A549 (cell line): ENCODE data around the gene VAMP3. TPM values are rescaled to one million over a fixed set of nuclear protein-coding genes. Genes with fewer than 3 reads are reported as not detected.
"Not testable (repeated sequence)": the region's sequence is repeated elsewhere in the genome, so short reads cannot be mapped to it uniquely, and the experiment has no call there.

Source experiments
- ATAC-seq, 2 experiments: fragments of 200-7000 bp in 1 of 2; fragments of >200 bp in 1 of 2; cut with Nextera tagmentation in 1 of 2; cut with Tn5 transposase in 1 of 2; 3 replicates each; pipeline versions ENCODE4 v1.8.0 to v1.9.1; 2018 to 2020; ENCODE audit warnings: mild to moderate bottlenecking in 1 of 2, moderate library complexity in 1 of 2
- CTCF ChIA-PET: fragments of 300-600 bp; sonication (Branson Sonifier 250); formaldehyde crosslinking; extraction: SDS; loops from one replicate; lab custom pipeline; 2021; ENCODE audit warnings: antibody characterized with exemption, inconsistent platforms; lab: Yijun Ruan, JAX
- POLR2A ChIA-PET: fragments of 350-600 bp; formaldehyde crosslinking; extraction: SDS; loops from one replicate; lab custom pipeline; 2021; ENCODE audit warnings: antibody characterized with exemption, inconsistent platforms; lab: Yijun Ruan, JAX
- DNase-seq, 2 experiments: peaks; one replicate each; pipeline versions ENCODE4 v3.0.0 to v3.0.0-alpha.2; 2011 to 2016; ENCODE audit warnings: low read depth in 1 of 2, low spot score in 1 of 2
- FAIRE-seq: peaks from 2 replicates; lab custom pipeline; 2011; peaks lifted over from hg19 to GRCh38; lab: Jason Lieb, UNC
- H3K27ac ChIP-seq, 2 experiments: fragments of >200 bp; sonication (Bioruptor Twin); formaldehyde crosslinking; 3 replicates each; pipeline ENCODE4 v1.5.1; 2016 to 2017
- H3K4me1 ChIP-seq: fragments of >200 bp; sonication (Bioruptor Twin); formaldehyde crosslinking; 3 replicates; pipeline ENCODE4 v1.6.1; 2016
- H3K4me2 ChIP-seq: fragments of >200 bp; sonication (Bioruptor Twin); formaldehyde crosslinking; 3 replicates; pipeline ENCODE4 v1.6.1; 2016
- H3K4me3 ChIP-seq: fragments of >200 bp; sonication (Bioruptor Twin); formaldehyde crosslinking; 3 replicates; pipeline ENCODE4 v1.5.1; 2016
- H3K9me3 ChIP-seq: fragments of >200 bp; sonication (Bioruptor Twin); formaldehyde crosslinking; 3 replicates; pipeline ENCODE4 v1.6.1; 2016
- BCL3 ChIP-seq: fragments of >200 bp; sonication (Bioruptor Twin); formaldehyde crosslinking; IDR thresholded peaks from 3 replicates; pipeline ENCODE4 v1.6.1; 2016
- CHD2 ChIP-seq: fragments of 150-350 bp; IDR thresholded peaks from 2 replicates; pipeline ENCODE4 v1.6.1; 2014; ENCODE audit warnings: low read length; ENCODE audit not compliant: partially characterized antibody
- EHMT2 ChIP-seq: fragments of 200-600 bp; sonication (generic); IDR thresholded peaks from 2 replicates; pipeline ENCODE4 v1.6.1; 2016; ENCODE audit warnings: antibody characterized with exemption, low read depth, mild to moderate bottlenecking, moderate library complexity
- EP300 ChIP-seq, 2 experiments: fragments of >200 bp; sonication (Bioruptor Twin); formaldehyde crosslinking; IDR thresholded peaks; 2 replicates in 1 of 2; 3 replicates in 1 of 2; pipeline ENCODE4 v1.6.1; 2016 to 2017
- FOSB ChIP-seq: fragments of 250-450 bp; sonication (Bioruptor Pico); IDR thresholded peaks from 2 replicates; pipeline ENCODE4 v1.5.0; 2020; ENCODE audit warnings: mild to moderate bottlenecking, moderate library complexity
- HDAC2 ChIP-seq: fragments of 200-600 bp; sonication (generic); IDR thresholded peaks from 2 replicates; pipeline ENCODE4 v1.6.1; 2016
- HMGXB4 ChIP-seq: fragments of 250-450 bp; sonication (Bioruptor Pico); IDR thresholded peaks from 2 replicates; pipeline ENCODE4 v1.5.0; 2021; ENCODE audit warnings: mild to moderate bottlenecking, moderate library complexity, borderline replicate concordance
- HOXB13 ChIP-seq: fragments of 250-450 bp; sonication (Bioruptor Pico); IDR thresholded peaks from 2 replicates; pipeline ENCODE4 v1.5.0; 2020; ENCODE audit warnings: low read depth, mild to moderate bottlenecking, moderate library complexity
- JUNB ChIP-seq: fragments of >200 bp; sonication (Bioruptor Twin); formaldehyde crosslinking; IDR thresholded peaks from 2 replicates; pipeline ENCODE4 v1.6.1; 2016
- KDM1A ChIP-seq: fragments of 200-600 bp; sonication (generic); IDR thresholded peaks from 2 replicates; pipeline ENCODE4 v1.6.1; 2016; ENCODE audit warnings: low read depth, mild to moderate bottlenecking
- KDM5A ChIP-seq: fragments of 200-600 bp; sonication (generic); IDR thresholded peaks from 2 replicates; pipeline ENCODE4 v1.6.1; 2016; ENCODE audit warnings: antibody characterized with exemption, mild to moderate bottlenecking
- MAFK ChIP-seq: fragments of 450-650 bp; IDR thresholded peaks from 2 replicates; pipeline ENCODE4 v1.6.1; 2014; ENCODE audit not compliant: partially characterized antibody
- NPAS2 ChIP-seq: fragments of 250-450 bp; sonication (Bioruptor Pico); IDR thresholded peaks from 2 replicates; pipeline ENCODE4 v1.8.0; 2022; ENCODE audit warnings: mild to moderate bottlenecking, moderate library complexity, borderline replicate concordance
- PBX3 ChIP-seq: IDR thresholded peaks from 2 replicates; pipeline ENCODE4 v1.6.1; 2012
- SREBF2 ChIP-seq: fragments of 450-650 bp; IDR thresholded peaks from 2 replicates; pipeline ENCODE4 v1.6.1; 2014; ENCODE audit warnings: mild to moderate bottlenecking, moderate library complexity
- ZFP36 ChIP-seq: fragments of 450-650 bp; IDR thresholded peaks from 2 replicates; pipeline ENCODE4 v1.6.1; 2014; ENCODE audit warnings: borderline replicate concordance; ENCODE audit not compliant: partially characterized antibody
- ZSCAN20 ChIP-seq: fragments of 250-450 bp; sonication (Bioruptor Pico); IDR thresholded peaks from 2 replicates; pipeline ENCODE4 v1.8.0; 2022; ENCODE audit warnings: mild to moderate bottlenecking, moderate library complexity
- WGBS: methylation state at CpG from one replicate; pipeline ENCODE4 v1.1.6; 2017; ENCODE audit errors: missing lambda C conversion rate; 5-methylcytosine and 5-hydroxymethylcytosine counted together
- polyA plus RNA-seq, 4 experiments: library from polyadenylated mRNA; depleted of rRNA in 3 of 4; stranded (reverse); fragments of >200 nt; fragmentation: RNase III in 1 of 4; extraction: RNeasy Plus Mini Kit Qiagen cat#74134 plus additional on column Dnase treatment in 1 of 4; gene quantifications; 2 replicates in 3 of 4; 3 replicates in 1 of 4; pipeline ENCODE4 v1.2.3, GENCODE V29; 2011 to 2017
- TF ChIP-seq, protein P1 (sequence below): fragments of 250-450 bp; sonication (Bioruptor Pico); IDR thresholded peaks from 2 replicates; pipeline ENCODE4 v1.5.0; 2020; ENCODE audit warnings: low read depth, mild to moderate bottlenecking, moderate library complexity
- TF ChIP-seq, protein P2 (sequence below): IDR thresholded peaks from 2 replicates; pipeline ENCODE4 v1.6.1; 2012
- TF ChIP-seq, protein P3 (sequence below): fragments of 450-650 bp; IDR thresholded peaks from 2 replicates; pipeline ENCODE4 v1.6.1; 2014; ENCODE audit warnings: antibody characterized with exemption
- TF ChIP-seq, protein P4 (sequence below): fragments of 150-350 bp; IDR thresholded peaks from 2 replicates; pipeline ENCODE4 v1.6.1; 2014; ENCODE audit warnings: low read depth, mild to moderate bottlenecking, low read length

Gene VAMP3
- polyA plus RNA-seq, 2 of the 4 experiments (the other 2 are of a cell fraction) = 65.1 to 79.3 TPM

DNA sequence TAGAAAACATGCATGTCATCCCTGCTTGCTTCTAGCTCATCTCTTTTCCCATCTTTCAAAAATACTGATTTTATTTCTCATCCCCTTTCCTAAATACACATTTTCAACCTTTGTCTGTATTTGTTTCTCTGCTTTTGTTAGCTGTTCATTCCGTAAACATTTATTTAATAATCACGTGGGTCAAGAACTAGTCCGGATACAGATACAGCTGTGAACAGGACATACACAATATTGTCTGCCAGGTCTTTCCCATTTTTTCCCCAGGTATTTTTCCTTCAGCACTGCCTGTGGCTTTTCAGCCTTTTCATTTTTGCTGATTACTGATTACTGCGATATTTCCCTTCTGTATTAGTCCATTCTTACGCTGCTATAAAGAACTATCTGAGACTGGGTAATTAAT, 18.7 kb downstream of the VAMP3 start (continued):
- TF ChIP-seq, protein P1, sequence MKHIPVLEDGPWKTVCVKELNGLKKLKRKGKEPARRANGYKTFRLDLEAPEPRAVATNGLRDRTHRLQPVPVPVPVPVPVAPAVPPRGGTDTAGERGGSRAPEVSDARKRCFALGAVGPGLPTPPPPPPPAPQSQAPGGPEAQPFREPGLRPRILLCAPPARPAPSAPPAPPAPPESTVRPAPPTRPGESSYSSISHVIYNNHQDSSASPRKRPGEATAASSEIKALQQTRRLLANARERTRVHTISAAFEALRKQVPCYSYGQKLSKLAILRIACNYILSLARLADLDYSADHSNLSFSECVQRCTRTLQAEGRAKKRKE (CRISPR knock-in tag) = no peak

DNA sequence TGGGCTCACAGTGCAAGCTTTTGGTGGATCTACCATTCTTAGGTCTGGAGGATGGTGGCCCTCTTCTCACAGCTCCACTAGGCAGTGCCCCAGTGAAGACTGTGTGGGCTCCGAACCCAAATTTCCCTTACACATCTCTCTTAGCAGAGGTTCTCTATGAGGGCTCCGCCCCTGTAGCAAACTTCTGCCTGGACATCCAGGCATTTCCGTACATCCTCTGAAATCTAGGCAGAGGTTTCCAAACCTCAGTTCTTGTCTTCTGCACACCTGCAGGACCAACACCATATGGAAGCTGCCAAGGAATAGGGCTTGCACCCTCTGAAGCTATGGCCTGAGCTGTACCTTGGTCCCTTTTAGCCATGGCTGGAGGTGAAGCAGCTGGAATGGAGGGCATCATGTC, 19.9 kb downstream of the VAMP3 start:
- H3K4me2 ChIP-seq, DNase-seq, POLR2A ChIA-PET, H3K4me1 ChIP-seq, ATAC-seq, H3K27ac ChIP-seq, H3K9me3 ChIP-seq, H3K4me3 ChIP-seq, FAIRE-seq: not testable (repeated sequence)
- WGBS = 89% methylated on average over 3 of the region's 3 CpGs
- CTCF ChIA-PET = interaction anchor here (0.7 to 1.3 kb wide), 3 partner anchors 19 to 158 kb away, joined by 3 to 4 read pairs (median 3); no protein-coding TSS in a partner anchor

GRCh38 chr1:7795406-7795805, 24.3 kb downstream of the VAMP3 start:
- Histone ChIP-seq H3K4me3 (no peak overlapping the region), H3K27ac (no peak overlapping the region), H3K4me1 (no peaks in the 10 kb centered on the region), H3K4me2 (no peak overlapping the region), H3K9me3 (peaks cover 9% of the 10 kb centered on the region; the same call in 2 of the 3 replicates)
- CTCF ChIA-PET = no interaction called here
- POLR2A ChIA-PET = interaction anchor here (0.5 to 0.6 kb wide), 2 partner anchors 135 to 144 kb away, joined by 6 to 7 read pairs; no protein-coding TSS in a partner anchor
- ATAC-seq = no peak
- no peak for DNase-seq
- FAIRE-seq = no peak
- TF ChIP-seq, protein P2, sequence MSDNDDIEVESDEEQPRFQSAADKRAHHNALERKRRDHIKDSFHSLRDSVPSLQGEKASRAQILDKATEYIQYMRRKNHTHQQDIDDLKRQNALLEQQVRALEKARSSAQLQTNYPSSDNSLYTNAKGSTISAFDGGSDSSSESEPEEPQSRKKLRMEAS = no peak
- TF ChIP-seq HMGXB4 (CRISPR knock-in tag) (no peak), HOXB13 (no peak), BCL3 (no peak)
- 88% methylated on average over 12 of the region's 12 CpGs for WGBS

DNA sequence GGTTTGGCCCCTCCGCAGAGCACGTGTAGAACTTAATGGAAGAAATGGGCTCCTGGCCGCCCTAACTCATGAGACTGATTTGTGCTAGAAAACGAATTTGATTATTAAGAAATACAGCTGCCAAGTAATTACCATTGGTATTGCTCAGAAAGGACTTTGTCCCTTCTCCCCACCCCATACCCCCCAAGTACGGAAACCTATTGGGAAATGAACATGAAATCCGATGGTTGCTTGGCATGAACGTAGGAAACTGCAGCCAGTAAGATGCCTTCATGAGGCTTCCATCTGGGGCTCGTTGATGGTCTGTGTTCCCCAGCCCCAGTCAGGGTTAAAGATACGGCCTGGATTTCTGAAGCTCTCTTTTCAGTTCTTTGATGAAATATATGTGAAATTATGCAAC, 34.4 kb downstream of the VAMP3 start:
- no peaks in the 10 kb centered on the region for H3K9me3 ChIP-seq
- no peaks in the 10 kb centered on the region for H3K4me1 ChIP-seq
- H3K4me3 ChIP-seq = no peak overlapping the region
- no peak overlapping the region for H3K27ac ChIP-seq
- WGBS = 88% methylated on average over 9 of the region's 9 CpGs
- FAIRE-seq = no peak
- POLR2A ChIA-PET = no interaction called here
- DNase-seq = no peak
- H3K4me2 ChIP-seq = no peak overlapping the region
- ATAC-seq = no peak
- CTCF ChIA-PET = interaction anchor here (0.6 to 1.5 kb wide), 2 partner anchors 16 to 157 kb away, joined by 3 read pairs; no protein-coding TSS in a partner anchor
- TF ChIP-seq ZSCAN20 (CRISPR knock-in tag) (no peak), EP300 (IDR thresholded peaks at IDR 0.05) (no peak), NPAS2 (CRISPR knock-in tag) (no peak), HDAC2 (no peak), JUNB (no peak), MAFK (no peak), HMGXB4 (CRISPR knock-in tag) (no peak), CHD2 (no peak), EHMT2 (no peak), FOSB (CRISPR knock-in tag) (no peak), ZFP36 (no peak), PBX3 (no peak), KDM5A (no peak), SREBF2 (no peak), HOXB13 (no peak), KDM1A (no peak)
- TF ChIP-seq, protein P3, sequence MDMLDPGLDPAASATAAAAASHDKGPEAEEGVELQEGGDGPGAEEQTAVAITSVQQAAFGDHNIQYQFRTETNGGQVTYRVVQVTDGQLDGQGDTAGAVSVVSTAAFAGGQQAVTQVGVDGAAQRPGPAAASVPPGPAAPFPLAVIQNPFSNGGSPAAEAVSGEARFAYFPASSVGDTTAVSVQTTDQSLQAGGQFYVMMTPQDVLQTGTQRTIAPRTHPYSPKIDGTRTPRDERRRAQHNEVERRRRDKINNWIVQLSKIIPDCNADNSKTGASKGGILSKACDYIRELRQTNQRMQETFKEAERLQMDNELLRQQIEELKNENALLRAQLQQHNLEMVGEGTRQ = no peak
- TF ChIP-seq, protein P4, sequence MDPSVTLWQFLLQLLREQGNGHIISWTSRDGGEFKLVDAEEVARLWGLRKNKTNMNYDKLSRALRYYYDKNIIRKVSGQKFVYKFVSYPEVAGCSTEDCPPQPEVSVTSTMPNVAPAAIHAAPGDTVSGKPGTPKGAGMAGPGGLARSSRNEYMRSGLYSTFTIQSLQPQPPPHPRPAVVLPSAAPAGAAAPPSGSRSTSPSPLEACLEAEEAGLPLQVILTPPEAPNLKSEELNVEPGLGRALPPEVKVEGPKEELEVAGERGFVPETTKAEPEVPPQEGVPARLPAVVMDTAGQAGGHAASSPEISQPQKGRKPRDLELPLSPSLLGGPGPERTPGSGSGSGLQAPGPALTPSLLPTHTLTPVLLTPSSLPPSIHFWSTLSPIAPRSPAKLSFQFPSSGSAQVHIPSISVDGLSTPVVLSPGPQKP = no peak
- TF ChIP-seq, protein P2 = no peak
